GM23248 (cell line): ENCODE data around the gene DNAH5. TPM values are rescaled to one million over a fixed set of nuclear protein-coding genes. Genes with fewer than 3 reads are reported as not detected.

Experiments
- DNase-seq: peaks from one replicate; pipeline ENCODE4 v3.0.0-alpha.2; 2015
- H2AFZ ChIP-seq: fragments of 200-600 bp; sonication (generic); 2 replicates; pipeline ENCODE4 v1.6.1; 2016; ENCODE audit warnings: antibody characterized with exemption
- H3F3A ChIP-seq: fragments of 200-600 bp; sonication (generic); 2 replicates; pipeline ENCODE4 v1.6.1; 2016; ENCODE audit warnings: mild to moderate bottlenecking, antibody characterized with exemption, mixed run types; ENCODE audit not compliant: insufficient read depth
- H3K27ac ChIP-seq: fragments of 200-600 bp; sonication (generic); 2 replicates; pipeline ENCODE4 v1.5.1; 2016; ENCODE audit warnings: mild to moderate bottlenecking
- H3K27me3 ChIP-seq: fragments of 200-600 bp; sonication (generic); replicated peaks from 2 replicates; pipeline ENCODE4 v1.6.1; 2016; ENCODE audit warnings: mild to moderate bottlenecking; ENCODE audit not compliant: insufficient read depth
- H3K36me3 ChIP-seq: fragments of 200-600 bp; sonication (generic); 2 replicates; pipeline ENCODE4 v1.6.1; 2016; ENCODE audit warnings: low read depth, mild to moderate bottlenecking
- H3K4me1 ChIP-seq: fragments of 200-600 bp; sonication (generic); 2 replicates; pipeline ENCODE4 v1.6.1; 2016; ENCODE audit warnings: mild to moderate bottlenecking; ENCODE audit not compliant: insufficient read depth
- H3K4me2 ChIP-seq: fragments of 200-600 bp; sonication (generic); one replicate; pipeline ENCODE4 v1.6.1; 2016; ENCODE audit warnings: mild to moderate bottlenecking; ENCODE audit not compliant: unreplicated experiment
- H3K4me3 ChIP-seq: fragments of 200-600 bp; sonication (generic); 2 replicates; pipeline ENCODE4 v1.5.1; 2016; ENCODE audit warnings: mild to moderate bottlenecking
- H3K79me2 ChIP-seq: fragments of 200-600 bp; sonication (generic); 2 replicates; pipeline ENCODE4 v1.6.1; 2016; ENCODE audit warnings: mild to moderate bottlenecking; ENCODE audit not compliant: insufficient read depth
- H3K9ac ChIP-seq: fragments of 200-600 bp; sonication (generic); 2 replicates; pipeline ENCODE4 v1.6.1; 2016; ENCODE audit warnings: mild to moderate bottlenecking
- H3K9me2 ChIP-seq: fragments of 200-600 bp; sonication (generic); 2 replicates; pipeline ENCODE4 v1.6.1; 2016; ENCODE audit warnings: mixed run types, mild to moderate bottlenecking, moderate library complexity; ENCODE audit not compliant: insufficient read depth
- H3K9me3 ChIP-seq: fragments of 200-600 bp; sonication (generic); one replicate; pipeline ENCODE4 v1.6.1; 2017; ENCODE audit warnings: low read depth
- H4K20me1 ChIP-seq: fragments of 200-600 bp; sonication (generic); 2 replicates; pipeline ENCODE4 v1.6.0; 2016; ENCODE audit not compliant: insufficient read depth
- EZH2 ChIP-seq: fragments of 200-600 bp; sonication (generic); IDR thresholded peaks from 2 replicates; pipeline ENCODE4 v1.6.1; 2018; ENCODE audit warnings: antibody characterized with exemption, mild to moderate bottlenecking; ENCODE audit not compliant: insufficient read depth, poor library complexity, severe bottlenecking
- EZH2phosphoT487 ChIP-seq: fragments of 200-600 bp; sonication (generic); IDR thresholded peaks from 2 replicates; pipeline ENCODE4 v1.6.1; 2018; ENCODE audit warnings: antibody characterized with exemption, moderate library complexity, mild to moderate bottlenecking, low read depth; ENCODE audit not compliant: insufficient read depth
- whole genome bisulfite sequencing, 2 experiments: methylation state at CpG; one replicate each; pipeline ENCODE4 v1.1.6; 2015 to 2017; ENCODE audit warnings: low lambda C conversion rate in 2 of 2, low coverage in 1 of 2; ENCODE audit errors: missing lambda C conversion rate in 2 of 2; 5-methylcytosine and 5-hydroxymethylcytosine counted together
- in situ Hi-C: fragments of 300-500 bp; cut with MboI; formaldehyde crosslinking; loops from 2 replicates; pipeline ENCODE4 v1.15.0; 2020
- polyA plus RNA-seq: library from polyadenylated mRNA; unstranded; fragments of >200 nt; fragmentation: Nextera tagmentation; extraction: Ambion mirVana; gene quantifications from 2 replicates; pipeline ENCODE4 v1.2.1, GENCODE V29; 2016
- total RNA-seq: library from RNA; depleted of rRNA; stranded (reverse); fragments of >200 nt; shearing (Covaris generic); gene quantifications from 2 replicates; pipeline ENCODE4 v1.2.3, GENCODE V29; 2014

The DNAH5 gene
- total and polyA plus RNA-seq, 2 experiments from 2014 or later: 1.4 to 1.5 TPM

DNA sequence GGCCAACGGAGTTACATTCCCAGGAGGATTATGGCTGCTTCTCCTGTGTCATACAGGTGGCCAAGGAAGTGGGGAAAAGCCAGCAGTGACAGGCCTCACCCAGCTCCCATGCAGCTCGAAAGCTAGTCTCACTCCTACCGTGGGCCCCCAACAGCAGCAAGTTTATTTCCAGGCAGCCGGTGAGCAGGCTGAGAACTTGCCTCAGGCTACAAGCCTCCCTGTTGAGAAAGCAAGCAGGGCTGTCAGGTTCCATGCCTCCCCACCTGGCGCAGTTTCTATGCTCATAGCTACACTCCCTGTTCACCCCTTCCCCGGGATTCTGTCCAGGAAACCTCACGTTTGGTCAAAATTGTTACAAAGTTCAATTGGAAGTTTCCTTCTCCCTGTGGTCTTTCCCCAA is 27.5 kb upstream of the DNAH5 start:
- TF ChIP-seq EZH2phosphoT487 (no peak), EZH2 (no peak)
- Histone ChIP-seq H3K4me3 (no peak overlapping the region), H3F3A (no peaks in the 10 kb centered on the region), H4K20me1 (no peaks in the 10 kb centered on the region), H3K4me1 (no peaks in the 10 kb centered on the region), H2AFZ (no peak overlapping the region), H3K9me2 (no peaks in the 10 kb centered on the region), H3K36me3 (no peaks in the 10 kb centered on the region), H3K9ac (no peak overlapping the region), H3K79me2 (no peaks in the 10 kb centered on the region), H3K27ac (no peak overlapping the region), H3K4me2 (no peak overlapping the region), H3K9me3 (no peaks in the 10 kb centered on the region), H3K27me3 (peaks cover 26% of the 10 kb centered on the region)
- WGBS, 2 experiments: 79 to 81% methylated on average over 7 of the region's 7 CpGs
- no peak for DNase-seq
- in situ Hi-C loops: no loop called here

DNA sequence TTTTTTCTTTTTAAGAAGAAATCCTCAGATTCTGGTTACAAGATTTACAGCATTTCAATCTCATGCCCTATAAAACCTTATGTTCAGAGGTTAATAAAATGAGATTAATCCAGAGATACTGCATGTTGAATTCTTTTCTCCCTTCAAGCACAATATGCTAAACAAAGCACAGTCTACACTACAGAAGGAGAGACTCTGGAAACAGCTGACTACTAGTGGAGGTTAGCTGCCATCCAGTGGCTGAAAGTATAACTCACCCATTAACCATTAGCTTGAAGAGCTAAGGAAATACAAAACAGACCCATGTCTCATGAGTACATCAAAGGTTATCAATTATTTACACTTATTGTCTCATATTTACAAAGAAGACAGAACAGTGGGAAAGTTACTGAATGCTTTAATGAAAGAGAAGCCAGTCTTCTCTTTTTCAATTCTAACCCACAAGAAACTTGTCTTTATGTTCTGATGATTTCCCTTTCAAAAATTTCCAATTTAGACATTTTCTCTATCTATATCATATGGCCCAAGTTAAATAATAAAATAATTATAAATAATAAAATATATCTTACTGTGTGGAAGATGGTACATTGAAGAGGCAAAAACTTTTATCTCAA is 12.7 kb upstream of the DNAH5 start:
- peaks cover 15% of the 10 kb centered on the region for H3K4me1 ChIP-seq
- H3K27ac ChIP-seq: no peak overlapping the region
- no peak overlapping the region for H2AFZ ChIP-seq
- H3F3A ChIP-seq: no peaks in the 10 kb centered on the region
- H3K4me2 ChIP-seq: no peak overlapping the region
- no peak for TF ChIP-seq EZH2
- TF ChIP-seq EZH2phosphoT487: no peak
- in situ Hi-C loops: no loop called here
- no peak overlapping the region for H3K4me3 ChIP-seq
- DNase-seq: peak; percentile 80
- H3K9ac ChIP-seq: no peak overlapping the region
- H3K79me2 ChIP-seq: no peaks in the 10 kb centered on the region
- H3K27me3 ChIP-seq: no peaks in the 10 kb centered on the region
- no peaks in the 10 kb centered on the region for H3K9me3 ChIP-seq
- no peaks in the 10 kb centered on the region for H3K36me3 ChIP-seq
- H4K20me1 ChIP-seq: no peaks in the 10 kb centered on the region
- H3K9me2 ChIP-seq: no peaks in the 10 kb centered on the region

DNA sequence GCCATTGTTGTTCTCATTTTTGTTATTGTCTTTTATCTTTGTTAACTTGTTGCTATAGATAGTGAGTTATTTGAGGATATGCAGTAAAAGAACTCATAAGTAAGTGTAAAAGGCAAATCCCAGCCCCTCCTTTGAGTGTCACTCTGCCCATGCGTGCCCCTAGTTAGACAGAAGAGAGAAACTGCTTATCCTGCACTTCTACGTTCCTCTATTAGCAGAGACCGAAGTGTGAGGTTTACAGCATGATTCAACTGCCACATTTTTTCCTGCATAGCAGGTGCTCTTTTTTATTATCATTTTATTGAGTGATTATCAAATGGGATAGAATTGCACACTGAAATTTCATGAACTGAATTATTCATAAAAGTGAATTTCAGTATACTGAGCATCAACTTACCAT is 12.0 kb upstream of the DNAH5 start:
- no peak overlapping the region for H3K27ac ChIP-seq
- in situ Hi-C loops: no loop called here

DNA sequence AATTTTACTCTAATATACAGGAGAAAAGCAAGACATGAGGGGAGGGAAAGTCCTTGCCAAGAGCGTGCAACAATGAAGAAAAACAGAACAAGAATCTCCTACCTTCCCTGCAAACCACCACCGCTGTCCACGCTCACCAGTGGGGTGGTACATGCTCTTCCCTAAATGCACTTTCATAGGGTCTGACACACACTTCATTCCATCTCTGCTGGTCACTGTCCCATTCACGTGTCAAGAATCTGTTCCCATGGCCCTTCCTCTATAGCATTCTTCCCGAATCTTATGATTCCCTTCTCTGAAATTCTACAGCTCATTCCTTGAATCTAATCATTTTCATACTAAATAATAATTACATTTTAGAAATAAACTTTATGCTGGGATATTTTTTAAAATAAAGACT is 11.4 kb upstream of the DNAH5 start:
- 59 to 65% methylated on average over 5 of the region's 5 CpGs for WGBS, 2 experiments
- Histone ChIP-seq H3K27me3 (no peaks in the 10 kb centered on the region), H4K20me1 (no peaks in the 10 kb centered on the region)

More for the DNA sequence above, 12.0 kb upstream of the DNAH5 start:
- Histone ChIP-seq H3K36me3 (no peaks in the 10 kb centered on the region), H3K79me2 (no peaks in the 10 kb centered on the region), H3K4me1 (peaks cover 15% of the 10 kb centered on the region), H3K4me2 (no peak overlapping the region), H3K9me3 (no peaks in the 10 kb centered on the region), H3K4me3 (no peak overlapping the region), H3K9me2 (no peaks in the 10 kb centered on the region), H3K9ac (no peak overlapping the region), H4K20me1 (no peaks in the 10 kb centered on the region), H3F3A (no peaks in the 10 kb centered on the region), H3K27me3 (no peaks in the 10 kb centered on the region), H2AFZ (no peak overlapping the region)
- TF ChIP-seq EZH2phosphoT487 (no peak), EZH2 (no peak)
- 95 to 96% methylated on average over 3 of the region's 3 CpGs for WGBS, 2 experiments
- no peak for DNase-seq

More for the DNA sequence above, 11.4 kb upstream of the DNAH5 start:
- Histone ChIP-seq H2AFZ (no peak overlapping the region), H3K4me2 (peak overlapping the region; percentile 37), H3K4me3 (no peak overlapping the region), H3K79me2 (no peaks in the 10 kb centered on the region), H3F3A (no peaks in the 10 kb centered on the region), H3K27ac (no peak overlapping the region), H3K9ac (no peak overlapping the region), H3K9me2 (no peaks in the 10 kb centered on the region), H3K4me1 (peaks cover 15% of the 10 kb centered on the region), H3K9me3 (no peaks in the 10 kb centered on the region), H3K36me3 (no peaks in the 10 kb centered on the region)
- in situ Hi-C loops: no loop called here
- peak; percentile 48 for DNase-seq
- no peak for TF ChIP-seq EZH2
- no peak for TF ChIP-seq EZH2phosphoT487
